Measurements from ENCODE around the gene PRSS21.

Gene PRSS21, protein sequence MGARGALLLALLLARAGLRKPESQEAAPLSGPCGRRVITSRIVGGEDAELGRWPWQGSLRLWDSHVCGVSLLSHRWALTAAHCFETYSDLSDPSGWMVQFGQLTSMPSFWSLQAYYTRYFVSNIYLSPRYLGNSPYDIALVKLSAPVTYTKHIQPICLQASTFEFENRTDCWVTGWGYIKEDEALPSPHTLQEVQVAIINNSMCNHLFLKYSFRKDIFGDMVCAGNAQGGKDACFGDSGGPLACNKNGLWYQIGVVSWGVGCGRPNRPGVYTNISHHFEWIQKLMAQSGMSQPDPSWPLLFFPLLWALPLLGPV

DNA sequence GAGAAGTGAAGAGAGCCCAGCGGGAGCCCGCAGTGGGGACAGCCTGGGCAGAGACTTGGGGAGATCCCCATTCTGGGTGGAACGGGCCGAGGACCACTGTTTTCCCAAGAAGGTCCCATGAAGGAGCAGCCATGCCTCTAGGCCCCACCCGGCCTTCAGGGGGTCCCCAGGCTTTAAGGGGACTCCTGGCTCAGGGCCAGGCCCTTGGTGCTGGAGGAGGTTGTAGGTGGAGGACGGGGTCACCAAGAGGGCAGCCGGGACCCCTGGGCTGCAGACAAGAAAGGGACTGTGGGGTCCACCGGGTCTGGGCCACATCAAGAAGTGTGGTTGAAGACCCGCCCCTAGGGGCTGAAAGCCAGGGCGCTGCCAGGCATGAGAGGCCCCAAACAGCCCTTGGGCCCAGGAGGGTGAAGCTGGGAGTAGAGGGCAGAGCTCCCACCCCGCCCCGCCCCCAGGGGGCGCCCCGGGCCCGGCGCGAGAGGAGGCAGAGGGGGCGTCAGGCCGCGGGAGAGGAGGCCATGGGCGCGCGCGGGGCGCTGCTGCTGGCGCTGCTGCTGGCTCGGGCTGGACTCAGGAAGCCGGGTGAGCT, at the start of gene PRSS21:
PRSS21 (plus strand) TSS at position 487 of the 589 bp plus-strand sequence; CDS start at position 519, 32 bp downstream.
- DNase-seq: peak in 1 of 2 donors; percentile 22

DNA sequence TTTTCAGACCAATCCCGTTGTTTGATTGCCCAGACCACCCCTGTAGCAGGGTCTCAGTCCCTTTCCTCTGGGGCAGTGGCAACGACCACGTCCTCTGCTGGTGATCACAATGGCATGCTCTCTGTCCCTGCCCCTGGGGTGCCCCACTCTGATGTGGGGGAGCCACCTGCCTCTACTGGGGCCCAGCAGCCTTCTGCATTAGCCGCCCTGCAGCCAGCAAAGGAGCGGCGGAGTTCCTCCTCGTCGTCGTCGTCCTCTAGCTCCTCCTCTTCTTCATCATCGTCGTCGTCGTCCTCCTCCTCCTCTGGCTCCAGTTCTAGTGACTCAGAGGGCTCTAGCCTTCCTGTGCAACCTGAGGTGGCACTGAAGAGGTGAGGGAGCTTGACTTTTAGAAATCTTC, 49.1 kb upstream of the PRSS21 start:
- DNase-seq: no peak

DNA sequence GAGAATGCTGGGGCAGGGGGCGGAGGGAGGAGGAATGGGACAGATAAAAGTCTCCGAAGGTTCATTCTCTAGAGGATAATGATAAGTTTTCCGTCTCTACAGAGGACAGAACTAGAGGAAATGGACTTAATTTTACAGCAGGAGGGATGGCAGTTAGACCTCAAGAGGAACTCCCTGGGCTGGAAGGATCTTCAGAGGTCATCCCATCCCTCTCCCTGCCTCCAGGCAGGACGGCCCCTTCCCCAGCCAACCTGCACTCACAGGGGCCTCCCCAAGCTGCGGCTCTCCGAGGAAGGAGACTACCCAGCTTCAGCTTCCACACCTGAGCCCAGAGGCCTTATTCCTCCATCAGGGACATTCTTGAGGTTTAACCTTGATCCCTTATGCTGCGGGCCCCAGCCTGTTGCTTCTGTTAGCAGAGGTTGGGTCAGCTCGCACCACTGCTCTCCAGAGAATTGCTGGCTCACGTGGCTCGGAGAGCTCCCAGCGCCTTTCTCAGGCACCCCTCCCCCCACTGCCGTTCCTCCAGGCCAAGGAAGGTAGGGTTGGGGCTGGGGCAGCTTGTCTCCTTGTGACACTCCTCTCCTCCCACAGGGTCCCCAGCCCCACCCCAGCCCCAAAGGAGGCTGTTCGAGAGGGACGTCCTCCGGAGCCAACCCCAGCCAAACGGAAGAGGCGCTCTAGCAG, 48.5 kb upstream of the PRSS21 start:
- no peak for DNase-seq

DNA sequence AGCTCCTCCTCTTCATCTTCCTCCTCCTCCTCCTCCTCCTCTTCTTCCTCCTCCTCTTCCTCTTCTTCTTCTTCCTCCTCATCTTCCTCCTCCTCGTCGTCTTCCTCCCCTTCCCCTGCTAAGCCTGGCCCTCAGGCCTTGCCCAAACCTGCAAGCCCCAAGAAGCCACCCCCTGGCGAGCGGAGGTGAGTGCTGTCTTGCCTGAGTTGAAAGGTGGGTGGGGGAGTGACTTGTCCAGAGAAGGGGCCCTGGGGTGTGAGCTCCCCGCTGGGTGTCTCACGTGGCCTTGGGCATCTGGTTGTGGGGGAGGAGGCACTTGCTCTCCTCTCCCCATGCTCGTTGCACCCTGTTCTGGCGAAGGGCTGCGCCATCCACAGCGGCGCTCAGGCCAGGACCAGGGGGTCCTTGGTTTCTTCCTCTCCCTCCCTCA, 47.9 kb upstream of the PRSS21 start:
- no peak for DNase-seq

DNA sequence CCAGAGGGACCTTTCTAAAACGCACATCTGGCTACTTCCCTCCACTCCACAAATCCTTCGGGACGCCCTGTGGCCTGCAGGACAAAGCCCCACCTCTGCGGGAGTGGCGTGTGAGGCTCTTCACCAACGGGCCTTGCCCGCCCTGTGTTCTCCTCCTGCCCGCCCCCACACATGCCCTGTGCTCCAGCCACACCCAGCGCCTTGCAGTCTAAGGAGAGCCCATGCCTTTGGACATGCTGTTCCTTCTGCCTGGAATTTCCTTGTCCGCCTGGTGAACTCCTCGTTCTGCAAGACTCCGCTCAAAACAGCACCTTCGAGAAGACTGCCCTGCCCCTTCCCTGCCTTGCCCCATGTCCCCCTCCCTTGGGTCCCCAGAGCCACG, 47.4 kb upstream of the PRSS21 start:
- no peak for DNase-seq

DNA sequence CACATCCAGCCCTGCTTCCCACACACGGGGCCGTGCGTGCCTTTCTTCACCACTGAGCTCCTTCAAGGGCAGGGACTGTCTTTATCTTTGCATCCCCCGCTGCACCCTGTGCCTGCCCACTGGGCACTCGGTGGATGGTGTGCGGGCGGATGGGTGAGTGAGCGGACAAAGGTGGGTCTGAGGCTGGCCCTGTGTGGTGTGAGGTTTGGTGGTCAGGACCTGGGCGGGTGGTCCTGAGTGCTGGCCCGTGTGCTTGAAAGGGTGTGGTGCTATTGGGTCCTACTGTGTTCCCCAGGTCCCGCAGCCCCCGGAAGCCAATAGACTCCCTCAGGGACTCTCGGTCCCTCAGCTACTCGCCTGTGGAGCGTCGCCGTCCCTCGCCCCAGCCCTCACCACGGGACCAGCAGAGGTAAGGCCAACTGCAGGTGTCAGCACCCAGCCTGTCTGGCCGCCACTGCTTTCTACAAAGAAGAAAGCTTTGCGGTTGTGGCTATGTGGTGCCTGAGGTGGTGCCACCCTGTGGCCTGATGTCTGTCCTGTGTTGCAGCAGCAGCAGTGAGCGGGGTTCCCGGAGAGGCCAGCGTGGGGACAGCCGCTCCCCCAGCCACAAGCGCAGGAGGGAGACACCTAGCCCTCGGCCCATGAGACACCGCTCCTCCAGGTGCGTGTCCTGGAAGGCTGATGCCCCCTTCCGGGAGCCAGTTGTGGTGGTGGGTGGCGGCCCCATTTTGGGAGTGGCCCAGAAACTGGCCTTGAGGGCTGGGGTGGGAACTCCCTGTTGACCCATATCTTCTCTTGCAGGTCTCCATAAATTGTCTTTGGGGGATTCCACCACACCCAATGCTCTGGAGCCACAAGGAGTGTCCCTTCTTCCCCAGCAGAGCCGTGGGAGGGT, 46.7 kb upstream of the PRSS21 start:
- DNase-seq: no peak

DNA sequence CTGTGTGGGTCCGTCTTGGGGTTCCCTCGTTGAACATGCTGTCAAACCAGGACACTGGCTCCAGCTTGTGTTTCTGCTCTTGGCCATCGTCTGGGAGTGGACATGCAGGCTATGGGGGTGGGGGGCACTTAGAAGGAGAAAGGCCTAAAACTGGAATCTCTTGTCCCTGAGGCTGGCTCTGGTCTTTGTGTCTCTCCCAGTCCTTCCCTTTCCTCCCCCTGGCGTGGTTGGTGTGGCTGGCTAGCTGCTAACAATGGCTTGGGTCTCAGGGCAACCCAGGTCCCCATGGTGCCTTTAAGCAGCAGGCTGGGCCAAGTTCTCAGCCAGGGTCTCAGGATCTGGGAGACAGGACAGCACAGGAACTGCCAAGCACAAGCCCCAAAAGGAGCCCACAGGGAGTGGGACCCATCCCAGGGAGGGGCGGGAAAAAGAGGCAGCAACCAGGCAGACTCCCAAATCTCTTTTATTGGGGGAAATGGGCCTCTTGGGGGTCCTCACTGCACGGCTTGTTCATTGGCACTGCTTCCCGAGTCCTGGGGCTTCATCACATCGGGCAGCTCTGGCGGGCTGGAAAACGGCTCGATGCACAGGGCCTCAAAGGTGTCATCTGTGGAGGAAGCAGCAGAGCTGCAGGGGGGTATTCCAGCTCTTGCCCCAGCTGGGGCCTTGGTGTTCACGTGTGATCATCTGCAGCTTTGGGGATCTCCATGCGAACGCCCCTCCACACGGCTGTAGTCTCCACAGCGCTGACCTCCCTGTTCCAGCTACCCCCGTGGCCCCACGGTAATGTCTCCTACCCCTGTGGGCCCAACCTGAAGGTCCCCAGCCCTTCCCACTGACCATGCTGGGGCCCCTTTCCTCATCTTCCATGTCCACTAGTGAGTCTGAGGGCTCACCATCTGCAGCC, 45.3 kb upstream of the PRSS21 start:
- DNase-seq: no peak

DNA sequence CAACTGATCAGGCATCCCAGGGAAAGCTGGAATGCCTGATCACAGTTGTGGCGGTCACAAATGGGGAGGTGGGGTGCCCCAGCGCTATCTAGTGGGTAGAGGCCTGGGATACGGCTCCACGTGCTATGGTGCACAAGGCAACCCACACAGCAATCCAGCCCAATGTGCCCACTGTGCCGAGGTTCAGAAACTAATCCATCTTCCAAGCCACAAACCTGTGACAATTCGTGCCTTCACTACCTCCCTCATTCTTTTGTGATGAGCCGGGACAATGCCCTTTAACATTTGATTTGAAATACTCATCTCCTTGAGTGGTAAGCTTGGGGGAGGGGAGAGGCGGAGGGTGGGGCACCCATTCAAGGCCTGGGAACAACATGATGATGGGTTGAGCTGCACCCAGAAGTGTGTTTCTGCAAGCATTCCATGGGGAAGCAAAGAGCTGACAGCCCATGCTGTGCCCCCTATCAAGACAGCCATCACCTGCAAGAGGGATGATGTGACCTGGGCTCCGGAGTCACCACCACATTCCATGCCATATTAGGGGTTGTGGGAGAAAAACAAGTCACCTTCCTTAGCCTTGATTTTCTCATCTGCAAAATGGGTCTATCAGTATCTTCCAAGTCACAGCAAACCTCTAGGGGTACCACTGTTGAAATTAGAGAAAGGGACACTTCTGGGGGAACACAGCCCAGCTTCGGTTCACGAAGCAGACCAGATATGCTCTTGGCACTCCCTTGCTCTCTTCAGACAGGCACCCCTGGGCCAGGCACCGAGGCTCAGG, 43.7 kb upstream of the PRSS21 start:
- DNase-seq: no peak

DNA sequence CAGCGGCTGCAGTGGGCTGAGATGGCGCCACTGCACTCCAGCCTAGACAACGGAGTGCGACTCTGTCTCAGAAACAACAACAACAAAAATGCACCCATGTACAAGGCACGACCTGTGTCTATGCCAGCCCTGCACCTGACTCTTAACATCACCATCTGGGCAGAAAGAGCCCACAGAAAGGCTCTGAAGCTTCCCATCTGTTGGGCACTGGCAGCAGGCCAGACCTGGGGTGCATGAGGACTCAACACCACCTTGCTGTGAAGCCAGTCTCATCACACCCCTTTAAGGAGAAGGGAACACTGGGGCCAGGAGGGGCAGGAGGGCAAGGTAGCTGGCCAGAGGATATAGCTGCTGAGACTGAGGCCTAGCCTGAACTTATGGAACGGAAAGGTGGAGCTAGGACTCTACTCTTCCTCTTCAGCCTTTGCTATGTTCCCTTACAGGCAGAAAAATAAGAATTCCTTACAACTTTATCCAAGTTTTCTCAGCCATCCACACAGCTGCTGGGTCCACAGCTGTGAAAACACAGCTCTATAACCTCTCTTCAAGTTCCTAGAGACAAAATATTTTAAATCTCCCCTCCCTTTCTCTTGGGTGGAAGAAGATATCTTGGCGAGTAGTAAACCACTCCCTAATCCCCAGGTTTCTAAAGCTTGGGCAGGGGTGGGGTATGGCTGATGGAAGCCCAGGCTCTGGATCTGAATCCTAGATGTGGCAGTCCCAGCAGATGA, 42.7 kb upstream of the PRSS21 start:
- no peak for DNase-seq

DNA sequence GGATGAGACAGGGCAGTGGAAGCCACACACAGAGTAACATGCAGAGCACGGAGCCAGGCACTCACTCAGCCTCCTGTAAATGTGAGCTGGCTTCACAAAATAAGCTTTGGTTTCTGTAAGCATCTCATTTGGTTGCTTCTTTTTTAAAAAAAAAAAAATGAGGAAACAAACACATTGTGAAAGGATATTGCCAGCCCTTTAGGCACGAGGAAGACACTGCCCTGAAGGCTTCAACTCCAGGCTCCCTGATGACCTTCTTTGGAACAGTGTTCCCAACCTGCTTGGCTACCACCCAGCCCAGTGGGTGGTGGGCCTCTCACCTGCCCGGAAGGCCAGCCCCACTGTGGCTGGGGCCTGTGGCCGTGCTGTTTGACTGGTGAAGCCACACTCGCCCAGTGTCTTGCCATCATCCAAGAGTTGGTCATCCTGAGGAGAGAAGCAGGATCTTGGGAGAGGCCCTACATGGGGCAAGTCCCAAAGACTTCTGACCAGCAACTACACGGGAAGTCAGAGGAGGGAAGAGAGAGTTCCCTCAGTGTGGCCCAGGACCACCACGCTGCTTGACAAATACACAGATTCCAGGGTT, 41.8 kb upstream of the PRSS21 start:
- DNase-seq: no peak

DNA sequence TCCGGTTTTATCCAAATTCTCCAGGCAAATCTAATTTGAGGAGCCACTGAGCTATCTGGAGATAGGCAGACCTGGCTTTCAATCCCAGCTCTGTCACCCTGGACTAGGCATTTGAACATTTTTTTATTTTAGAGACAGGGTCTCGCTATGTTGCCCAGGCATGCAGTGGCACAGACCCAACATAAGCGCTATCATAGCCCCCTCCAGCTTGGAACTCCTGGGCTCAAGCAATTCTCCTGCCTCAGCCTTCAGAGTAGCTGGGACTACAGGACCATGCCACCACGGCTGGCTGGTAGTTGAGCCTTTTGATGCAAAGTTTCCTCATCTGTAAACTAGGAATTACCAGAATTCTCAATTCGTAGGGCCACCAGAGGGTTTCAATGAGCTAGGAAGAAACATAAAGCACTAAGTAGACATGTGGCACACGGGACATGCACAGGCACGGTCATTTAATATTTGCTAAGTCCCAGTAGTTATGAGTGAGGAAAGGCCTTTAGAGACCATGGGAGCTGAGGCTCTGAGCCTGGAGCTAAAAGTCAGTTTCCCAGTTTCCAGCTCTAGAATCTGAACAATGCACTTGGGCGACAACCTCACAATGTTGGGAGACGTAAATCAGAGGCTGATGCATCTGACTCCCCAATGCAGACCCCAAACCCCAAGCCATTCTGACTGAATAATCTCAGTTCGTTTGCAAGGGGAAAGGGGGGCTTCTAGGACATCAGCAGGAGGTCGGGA, 41.1 kb upstream of the PRSS21 start:
- DNase-seq: no peak

DNA sequence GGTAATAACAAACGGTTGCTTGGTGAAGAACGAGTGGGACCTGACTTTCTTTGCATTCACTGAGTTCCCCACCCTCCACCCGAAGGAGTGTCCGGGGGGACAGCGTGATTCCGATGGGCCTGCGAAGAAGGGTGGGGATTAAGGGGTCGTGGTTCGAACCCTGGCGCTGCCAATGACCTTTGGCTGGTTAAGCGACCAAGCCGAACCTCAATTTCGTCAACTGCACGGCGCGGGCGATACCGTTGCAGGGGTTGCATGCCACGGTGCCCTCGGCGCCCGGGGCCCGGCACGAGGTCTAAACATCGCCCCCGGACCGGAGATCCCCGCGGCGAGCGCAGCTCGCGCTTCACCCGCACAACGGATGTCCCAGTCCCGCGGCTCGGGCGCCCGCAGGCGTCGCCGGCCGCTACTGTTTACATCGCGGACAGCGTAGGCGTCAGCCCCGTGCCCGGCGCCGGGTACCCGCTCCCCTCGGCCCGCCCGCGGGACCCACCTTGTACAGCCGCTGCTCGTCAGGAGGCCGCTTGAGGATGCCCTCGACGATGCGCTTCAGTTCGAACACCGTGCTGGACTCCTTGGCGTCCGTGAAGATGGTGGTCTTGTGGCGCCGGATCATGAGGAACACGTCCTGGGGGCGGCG, 40.4 kb upstream of the PRSS21 start:
- no peak for DNase-seq

DNA sequence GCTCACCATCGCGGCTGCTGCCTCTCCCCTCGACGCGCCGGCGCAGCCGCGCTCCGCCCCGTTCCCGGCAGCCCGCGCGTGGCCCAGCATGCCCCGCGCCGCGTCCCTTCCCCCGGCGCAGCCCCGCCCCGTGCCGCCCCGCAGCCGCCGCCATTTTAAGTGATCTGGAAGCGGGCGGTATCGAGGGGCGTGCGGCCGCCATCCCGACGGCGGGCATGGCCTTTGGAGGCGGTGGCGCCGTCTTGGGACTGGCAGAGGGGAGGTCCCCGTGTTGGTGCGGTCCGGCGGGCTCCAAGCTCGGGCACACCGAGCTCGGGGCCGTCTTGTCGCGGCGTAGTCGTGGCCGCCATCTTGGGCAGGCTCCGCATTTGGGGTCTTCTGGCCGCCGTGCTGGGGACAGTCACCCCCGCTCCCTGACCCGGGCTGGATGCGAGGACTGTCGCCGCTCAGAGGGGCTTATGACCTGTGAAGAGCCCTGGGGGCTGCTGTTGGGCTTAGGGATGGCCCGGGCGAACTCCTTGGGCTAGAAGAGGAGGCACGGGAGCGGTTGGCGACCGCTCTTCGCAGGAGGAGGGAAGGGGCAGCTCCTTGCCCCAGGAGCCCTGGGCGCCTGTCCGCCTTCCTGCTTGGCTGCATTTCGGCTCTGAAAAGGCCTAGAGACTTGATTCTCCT, 39.7 kb upstream of the PRSS21 start, which contains the start of gene ELOB:
ELOB (minus strand) TSS at position 50 of the 672 bp plus-strand sequence; CDS start at position 9, 41 bp downstream.
- DNase-seq: peak; percentile 87

DNA sequence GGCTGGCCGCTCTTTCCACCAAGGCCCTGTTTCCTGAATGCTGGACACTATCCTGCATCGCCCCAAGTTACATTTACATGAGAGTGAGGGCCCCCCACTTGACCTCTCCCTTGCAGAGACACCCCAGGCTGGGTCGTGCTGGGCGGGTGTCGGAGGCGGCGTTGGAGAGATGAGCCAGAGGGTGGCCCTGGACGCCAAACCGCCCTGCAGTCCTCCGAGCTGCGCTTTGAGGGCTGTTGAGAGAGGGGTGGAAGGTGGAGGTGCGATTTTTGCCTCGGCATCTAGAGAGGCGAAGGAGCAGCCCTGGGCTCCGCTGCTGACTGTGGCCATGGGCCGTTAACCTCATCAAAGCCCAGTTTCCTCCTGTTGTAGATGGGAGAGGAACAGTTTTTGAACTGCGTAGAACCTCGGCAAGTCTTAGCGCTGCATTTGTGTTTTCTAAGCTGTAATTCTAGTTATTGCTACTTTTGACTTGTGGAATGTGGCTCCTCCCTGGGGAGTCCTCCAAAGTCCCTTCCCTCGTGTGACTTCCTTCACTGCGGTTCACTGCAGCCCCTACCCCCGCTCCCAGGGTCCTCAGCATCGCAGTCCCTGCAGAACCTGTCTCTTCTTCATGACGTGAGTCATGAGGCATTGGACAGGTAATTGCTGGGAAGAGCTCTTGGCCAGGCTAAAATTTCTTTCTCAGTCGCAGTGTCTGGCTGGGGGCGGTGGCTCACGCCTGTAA, 39.0 kb upstream of the PRSS21 start:
- DNase-seq: peak in 1 of 2 donors; percentile 32

DNA sequence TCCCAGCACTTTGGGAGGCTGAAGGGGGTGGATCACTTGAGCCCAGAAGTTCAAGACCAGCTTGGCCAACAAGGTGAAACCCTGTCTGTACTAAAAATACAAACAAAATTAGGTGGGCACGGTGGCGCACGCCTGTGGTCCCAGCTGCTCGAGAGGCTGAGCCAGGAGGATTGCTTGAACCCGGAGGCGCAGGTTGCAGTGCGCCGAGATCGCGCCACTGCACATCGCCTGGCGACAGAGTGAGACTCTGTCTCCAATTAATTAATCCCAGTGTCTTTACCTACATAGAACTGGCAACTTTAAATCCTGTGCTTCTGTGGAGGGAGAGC, 38.4 kb upstream of the PRSS21 start:
- no peak for DNase-seq

DNA sequence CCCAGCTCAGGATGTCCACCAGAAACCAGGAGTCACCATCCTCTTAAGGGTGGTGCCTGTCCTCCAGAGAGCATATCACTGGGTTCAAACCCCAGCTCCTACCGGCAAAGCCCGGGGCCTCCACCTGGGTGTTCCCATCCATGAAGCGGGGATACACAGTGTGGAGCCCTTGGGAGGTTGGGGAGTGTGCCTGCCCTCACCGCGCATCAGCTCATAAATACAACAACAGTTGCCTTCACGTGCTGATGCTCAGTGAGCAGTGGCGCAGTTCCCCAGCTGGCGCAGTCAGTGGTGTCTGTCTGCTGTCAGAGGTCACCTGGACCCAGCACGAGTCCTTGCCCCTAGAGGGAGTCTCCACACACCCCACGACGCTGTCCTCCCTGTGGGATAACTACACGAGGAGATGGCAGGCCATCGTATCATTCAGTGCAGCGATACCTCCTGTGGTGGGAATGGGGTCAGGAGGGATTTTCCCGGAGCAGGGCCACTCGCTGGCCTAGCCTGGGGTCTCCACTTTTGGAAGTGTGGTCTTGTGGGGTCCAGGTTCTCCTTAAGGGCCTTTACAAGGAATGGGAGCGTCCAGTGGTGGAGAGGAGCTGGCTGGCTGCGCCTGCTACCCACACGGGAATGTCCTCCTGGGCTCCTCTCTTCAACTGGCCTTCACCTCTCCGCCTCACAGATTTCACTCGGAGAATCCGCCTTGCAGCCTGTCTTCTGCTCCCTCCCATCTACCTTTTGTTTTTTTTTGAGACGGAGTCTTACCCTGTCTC, 37.7 kb upstream of the PRSS21 start:
- no peak for DNase-seq

Measured in activated CD4-positive, alpha-beta T cell treated with anti-CD3 and anti-CD28 coated beads for 4 hours (primary cell).